Lower leg skin (tissue), 3 donors: ENCODE data around the gene CELF2.

ENCODE experiments used
- POLR2A ChIP-seq, 2 donors: fragments of 450-650 bp; IDR thresholded peaks; one replicate each; pipeline ENCODE4 v1.6.1; 2016 to 2017; ENCODE audit warnings: antibody characterized with exemption in 2 of 2, mild to moderate bottlenecking in 1 of 2, moderate library complexity in 1 of 2
- TF ChIP-seq, protein P1 (sequence below), 3 donors: fragments of 450-650 bp; IDR thresholded peaks; one replicate each; pipeline ENCODE4 v1.5.1; 2016; ENCODE audit warnings: antibody characterized with exemption in 3 of 3, mild to moderate bottlenecking in 3 of 3, moderate library complexity in 2 of 3

DNA sequence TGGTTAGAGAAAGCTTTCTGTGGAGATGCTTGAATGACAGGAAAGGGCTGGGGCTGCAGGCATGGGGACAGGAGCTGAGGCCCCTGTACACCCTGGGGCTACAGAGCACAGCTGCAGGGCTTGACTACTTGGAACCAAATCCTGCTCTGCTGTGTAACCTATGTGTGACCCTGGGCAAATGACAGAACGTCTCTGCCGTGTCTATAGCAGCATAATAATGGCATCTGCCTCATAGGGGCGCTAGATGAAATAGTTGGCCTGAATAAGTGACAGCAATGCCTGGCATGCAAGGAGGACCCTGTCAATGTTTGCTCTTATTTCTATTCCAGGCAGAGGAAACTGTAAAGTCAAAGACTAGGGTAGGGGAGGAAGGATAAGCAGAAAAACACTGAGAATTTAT, 339.8 kb downstream of the CELF2 start:
- TF ChIP-seq POLR2A (IDR thresholded peaks at IDR 0.05) = no peak
- TF ChIP-seq, protein P1, sequence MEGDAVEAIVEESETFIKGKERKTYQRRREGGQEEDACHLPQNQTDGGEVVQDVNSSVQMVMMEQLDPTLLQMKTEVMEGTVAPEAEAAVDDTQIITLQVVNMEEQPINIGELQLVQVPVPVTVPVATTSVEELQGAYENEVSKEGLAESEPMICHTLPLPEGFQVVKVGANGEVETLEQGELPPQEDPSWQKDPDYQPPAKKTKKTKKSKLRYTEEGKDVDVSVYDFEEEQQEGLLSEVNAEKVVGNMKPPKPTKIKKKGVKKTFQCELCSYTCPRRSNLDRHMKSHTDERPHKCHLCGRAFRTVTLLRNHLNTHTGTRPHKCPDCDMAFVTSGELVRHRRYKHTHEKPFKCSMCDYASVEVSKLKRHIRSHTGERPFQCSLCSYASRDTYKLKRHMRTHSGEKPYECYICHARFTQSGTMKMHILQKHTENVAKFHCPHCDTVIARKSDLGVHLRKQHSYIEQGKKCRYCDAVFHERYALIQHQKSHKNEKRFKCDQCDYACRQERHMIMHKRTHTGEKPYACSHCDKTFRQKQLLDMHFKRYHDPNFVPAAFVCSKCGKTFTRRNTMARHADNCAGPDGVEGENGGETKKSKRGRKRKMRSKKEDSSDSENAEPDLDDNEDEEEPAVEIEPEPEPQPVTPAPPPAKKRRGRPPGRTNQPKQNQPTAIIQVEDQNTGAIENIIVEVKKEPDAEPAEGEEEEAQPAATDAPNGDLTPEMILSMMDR (IDR thresholded peaks at IDR 0.05) = no peak
